ENCODE results near the gene RRAGB. TPM values are rescaled to one million over a fixed set of nuclear protein-coding genes. Genes with fewer than 3 reads are reported as not detected.
A peak's percentile ranks its signal among the peaks of the same experiment; 100 is the strongest.

RRAGB gene
- total RNA-seq, 1 donor from 2014 or later, result 15.7 TPM

GRCh38 chrX:55801811-55802210 lies 84.3 kb downstream of the RRAGB start:
- H3K36me3 ChIP-seq, result no peaks in the 10 kb centered on the region
- no peaks in the 10 kb centered on the region for H3K79me2 ChIP-seq (ENCODE audit: low read depth)
- no peak overlapping the region for H3K4me2 ChIP-seq
- no peak overlapping the region for H3K27ac ChIP-seq
- no peaks in the 10 kb centered on the region for H3K4me1 Mint-ChIP-seq
- no peaks in the 10 kb centered on the region for H3K9me3 ChIP-seq (ENCODE audit: low read depth)
- no peak for DNase-seq (ENCODE audit: low spot score)
- H3K4me1 ChIP-seq, result no peaks in the 10 kb centered on the region
- H4K20me1 ChIP-seq (ENCODE audit: low read depth), result no peaks in the 10 kb centered on the region
- no peak overlapping the region for H3K4me3 ChIP-seq
- TF ChIP-seq EZH2 (IDR thresholded peaks at IDR 0.05) (no peak), CTCF (IDR thresholded peaks at IDR 0.05) (peak; percentile 18), EZH2phosphoT487 (IDR thresholded peaks at IDR 0.05) (no peak)
- H3K4me3 Mint-ChIP-seq, result no peak overlapping the region
- H3K36me3 Mint-ChIP-seq, result no peaks in the 10 kb centered on the region
- no peak overlapping the region for H2AFZ ChIP-seq (replicated peaks)
- peaks cover 2% of the 10 kb centered on the region for H3K27me3 Mint-ChIP-seq (ENCODE audit: insufficient read depth, low read depth)
- H3K9ac ChIP-seq, result no peak overlapping the region
- no peaks in the 10 kb centered on the region for H3F3A ChIP-seq (ENCODE audit: low read depth)
- H3K27ac Mint-ChIP-seq, result no peak overlapping the region
- H3K9me3 Mint-ChIP-seq, result no peaks in the 10 kb centered on the region
- no peaks in the 10 kb centered on the region for H3K27me3 ChIP-seq

Other genes with a start within 250 kb of the RRAGB start
- gene USP51, start 227.9 kb upstream of the RRAGB start, total RNA-seq (ENCODE audit: low replicate concordance), result 6.6 and 8.6 TPM in 2 replicates
- gene FOXR2, start 94.3 kb upstream of the RRAGB start, total RNA-seq (ENCODE audit: low replicate concordance), result not detected in 2 replicates